SK-N-MC (cell line): ENCODE measurements around the gene PLPPR5.
"Not testable (repeated sequence)": the region's sequence is repeated elsewhere in the genome, so short reads cannot be mapped to it uniquely, and the experiment has no call there.

Experiments
- DNase-seq: peaks from one replicate; pipeline ENCODE4 v3.0.0-alpha.2; 2011; ENCODE audit warnings: low read depth, low spot score
- H3K27ac ChIP-seq: fragments of 200-600 bp; sonication (generic); 2 replicates; pipeline ENCODE4 v1.5.1; 2016; ENCODE audit warnings: mixed run types
- H3K36me3 ChIP-seq: fragments of 200-600 bp; sonication (generic); 2 replicates; pipeline ENCODE4 v1.6.1; 2017; ENCODE audit warnings: antibody characterized with exemption, low read length, mixed read lengths; ENCODE audit not compliant: insufficient read depth
- H3K4me3 ChIP-seq: fragments of 200-600 bp; sonication (generic); 2 replicates; pipeline ENCODE4 v1.5.1; 2016
- H3K9ac ChIP-seq: fragments of 200-600 bp; sonication (generic); 2 replicates; pipeline ENCODE4 v1.8.0; 2017; ENCODE audit warnings: mixed run types, mixed read lengths; ENCODE audit not compliant: insufficient read length
- H3K9me3 ChIP-seq: fragments of 200-600 bp; sonication (generic); 2 replicates; pipeline ENCODE4 v1.6.1; 2017; ENCODE audit warnings: low read depth, mild to moderate bottlenecking, antibody characterized with exemption, low read length, moderate library complexity, mixed read lengths
- EZH2 ChIP-seq: fragments of 200-600 bp; sonication (generic); IDR thresholded peaks from one replicate; pipeline ENCODE4 v1.6.1; 2017; ENCODE audit warnings: antibody characterized with exemption
- FOXP2 ChIP-seq: optimal IDR thresholded peaks from 2 replicates; pipeline ENCODE3; 2011; ENCODE audit warnings: mild to moderate bottlenecking, moderate library complexity; ENCODE audit not compliant: insufficient read depth; ENCODE audit errors: extremely low read length, control extremely low read depth
- POLR2AphosphoS5 ChIP-seq: IDR thresholded peaks from 2 replicates; pipeline ENCODE4 v1.6.1; 2012; ENCODE audit warnings: mild to moderate bottlenecking, low read depth, low read length, borderline replicate concordance

PLPPR5 gene

DNA sequence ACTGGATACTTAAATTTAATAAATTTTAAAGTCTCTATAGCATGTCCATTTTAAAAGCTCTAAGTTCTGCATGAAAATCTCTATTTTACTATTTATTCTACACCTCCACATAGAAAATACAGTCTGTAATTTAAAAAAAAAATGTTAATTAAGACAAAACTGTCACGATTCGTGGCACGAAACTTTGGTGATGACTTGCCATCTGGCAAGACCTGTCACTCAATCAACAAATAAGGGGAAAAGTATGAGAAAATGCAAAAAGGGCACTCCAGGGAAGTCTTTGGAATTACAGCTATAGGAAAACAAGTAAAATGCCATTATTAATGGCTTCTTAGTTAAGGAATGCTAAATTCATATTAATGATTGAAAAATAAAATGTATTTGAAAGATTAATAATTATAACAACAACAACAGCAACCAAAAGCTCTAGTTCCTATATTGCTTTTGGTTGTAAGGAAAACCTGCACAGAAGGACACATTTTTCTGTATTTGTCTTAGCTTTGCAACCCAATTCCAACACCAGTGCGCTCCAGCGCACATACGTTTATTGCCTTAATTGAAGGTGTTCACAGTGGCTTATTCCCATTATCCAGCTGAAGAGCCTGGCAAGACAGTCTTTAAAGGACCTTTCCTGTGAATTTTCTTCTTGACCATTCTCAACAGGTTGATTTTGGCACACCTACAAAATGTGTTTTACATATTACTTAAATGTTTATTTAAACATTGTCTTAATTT lies 107.8 kb downstream of the PLPPR5 start:
- H3K9ac ChIP-seq = no peak overlapping the region
- no peak for DNase-seq
- H3K4me3 ChIP-seq = no peak overlapping the region
- no peak overlapping the region for H3K27ac ChIP-seq
- no peaks in the 10 kb centered on the region for H3K9me3 ChIP-seq
- no peaks in the 10 kb centered on the region for H3K36me3 ChIP-seq
- TF ChIP-seq POLR2AphosphoS5 = no peak
- TF ChIP-seq FOXP2 = no peak
- TF ChIP-seq EZH2 = no peak

GRCh38 chr1:98893371-98893770 lies 111.3 kb downstream of the PLPPR5 start:
- no peak for DNase-seq
- Histone ChIP-seq H3K27ac (no peak overlapping the region), H3K9ac (no peak overlapping the region), H3K36me3 (no peaks in the 10 kb centered on the region), H3K9me3 (no peaks in the 10 kb centered on the region), H3K4me3 (no peak overlapping the region)
- TF ChIP-seq EZH2 = no peak

DNA sequence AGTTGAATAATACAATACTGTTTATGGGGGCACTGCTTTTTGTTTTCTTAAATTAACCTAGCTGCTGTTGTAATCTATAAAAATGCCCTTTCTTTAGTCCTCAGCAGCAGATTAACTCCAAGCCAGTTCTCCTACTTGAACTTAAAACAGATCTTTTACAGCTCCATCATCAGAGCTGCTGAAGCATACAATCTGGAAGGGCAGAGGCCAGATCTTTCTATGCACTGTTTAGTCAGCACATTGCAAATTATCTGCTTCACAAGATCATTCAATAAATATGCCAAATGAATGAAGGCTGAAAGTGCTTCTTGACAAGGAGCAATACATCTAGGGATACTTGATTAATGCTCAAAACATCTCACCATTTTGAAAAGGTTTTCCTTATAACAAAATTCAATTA lies 115.8 kb downstream of the PLPPR5 start:
- DNase-seq = no peak
- Histone ChIP-seq H3K36me3 (no peaks in the 10 kb centered on the region), H3K9ac (no peak overlapping the region), H3K4me3 (no peak overlapping the region), H3K27ac (no peak overlapping the region), H3K9me3 (no peaks in the 10 kb centered on the region)
- TF ChIP-seq FOXP2 (no peak), EZH2 (no peak), POLR2AphosphoS5 (no peak)

DNA sequence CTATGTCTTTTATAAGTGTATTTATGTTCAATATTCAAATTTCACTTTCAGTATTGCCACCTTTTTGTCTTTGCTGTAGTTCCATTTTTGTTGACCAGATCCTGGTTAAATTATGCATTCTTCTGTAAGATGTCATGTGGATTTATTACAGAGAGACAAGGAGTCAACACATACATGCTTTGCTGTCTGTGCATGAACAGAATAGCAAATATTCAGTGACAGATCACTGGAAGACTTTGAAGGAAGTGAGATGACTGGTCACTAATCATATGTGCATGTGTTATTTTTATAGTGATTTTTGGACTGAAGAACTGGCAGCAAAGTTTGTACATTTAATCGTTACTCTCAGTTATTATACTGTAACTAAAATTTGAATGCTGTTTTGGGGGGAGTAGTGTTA lies 117.2 kb downstream of the PLPPR5 start:
- Histone ChIP-seq H3K27ac (no peak overlapping the region), H3K9ac (no peak overlapping the region), H3K36me3 (no peaks in the 10 kb centered on the region), H3K4me3 (no peak overlapping the region), H3K9me3 (no peaks in the 10 kb centered on the region)
- DNase-seq = no peak
- TF ChIP-seq EZH2 (no peak), POLR2AphosphoS5 (no peak), FOXP2 (no peak)

DNA sequence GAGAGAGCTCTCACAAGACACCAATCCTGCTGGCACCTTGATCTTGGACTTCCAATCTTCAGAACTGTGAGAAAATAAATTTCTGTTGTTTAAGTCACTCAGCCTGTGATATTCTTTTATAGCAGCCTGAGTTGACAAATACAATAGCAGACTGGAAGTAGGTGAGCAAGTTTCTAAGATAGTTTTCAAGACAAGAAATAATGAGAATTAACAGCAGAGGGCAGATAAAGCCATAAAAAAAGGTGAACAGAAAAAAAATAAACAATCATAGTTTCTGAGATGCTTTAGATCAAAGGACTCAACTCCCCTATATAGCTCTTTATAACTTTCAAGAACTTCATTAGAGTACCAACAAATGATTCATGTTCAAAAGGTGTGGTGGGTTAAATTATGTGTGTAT lies 119.8 kb downstream of the PLPPR5 start:
- no peak for DNase-seq
- H3K9me3 ChIP-seq = no peaks in the 10 kb centered on the region
- TF ChIP-seq POLR2AphosphoS5 = no peak
- no peak for TF ChIP-seq EZH2
- no peak for TF ChIP-seq FOXP2
- H3K27ac ChIP-seq = no peak overlapping the region
- H3K36me3 ChIP-seq = no peaks in the 10 kb centered on the region
- H3K9ac ChIP-seq = no peak overlapping the region
- H3K4me3 ChIP-seq = no peak overlapping the region

DNA sequence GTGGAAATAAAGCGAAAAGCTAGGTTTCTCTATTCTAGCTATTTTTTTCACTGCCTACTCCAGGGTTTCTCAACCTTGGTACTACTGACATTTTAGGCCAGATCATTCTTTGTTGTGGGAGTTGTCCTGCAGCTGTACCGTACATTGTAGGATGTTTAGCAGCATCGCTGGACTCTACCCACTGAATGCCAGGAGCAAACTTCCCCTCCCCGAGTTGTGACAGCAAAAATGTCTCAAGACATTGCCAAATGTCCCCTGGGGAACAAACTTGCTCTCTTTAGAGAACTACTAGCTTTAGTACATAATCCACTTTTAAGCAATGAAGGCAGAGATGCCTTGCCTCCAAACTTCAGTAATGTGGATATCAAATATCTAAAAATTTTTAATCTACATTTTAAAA lies 122.8 kb downstream of the PLPPR5 start:
- no peak overlapping the region for H3K27ac ChIP-seq
- no peak overlapping the region for H3K4me3 ChIP-seq

DNA sequence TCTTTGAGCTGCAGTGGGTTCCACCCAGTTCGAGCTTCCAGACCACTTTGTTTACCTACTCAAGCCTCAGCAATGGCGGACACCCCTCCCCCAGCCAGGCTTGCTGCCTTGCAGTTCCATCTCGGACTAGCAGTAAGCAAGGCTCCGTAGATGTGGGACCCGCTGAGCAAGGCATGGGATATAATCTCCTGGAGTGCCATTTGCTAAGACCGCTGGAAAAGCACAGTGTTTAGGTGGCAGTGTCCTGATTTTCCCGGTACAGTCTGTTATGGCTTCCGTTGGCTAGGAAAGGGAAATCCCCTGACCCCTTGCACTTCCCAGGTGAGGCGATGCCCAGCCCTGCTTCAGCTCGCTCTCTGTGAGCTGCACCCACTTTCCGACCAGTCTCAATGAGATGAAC lies 123.4 kb downstream of the PLPPR5 start:
- not testable (repeated sequence) for H3K36me3 ChIP-seq, H3K4me3 ChIP-seq, H3K27ac ChIP-seq, H3K9ac ChIP-seq, H3K9me3 ChIP-seq, DNase-seq

More for the DNA sequence above, 122.8 kb downstream of the PLPPR5 start:
- TF ChIP-seq POLR2AphosphoS5 = no peak
- no peak for TF ChIP-seq EZH2
- TF ChIP-seq FOXP2 = no peak
- Histone ChIP-seq H3K36me3 (no peaks in the 10 kb centered on the region), H3K9ac (no peak overlapping the region), H3K9me3 (no peaks in the 10 kb centered on the region)
- no peak for DNase-seq

DNA sequence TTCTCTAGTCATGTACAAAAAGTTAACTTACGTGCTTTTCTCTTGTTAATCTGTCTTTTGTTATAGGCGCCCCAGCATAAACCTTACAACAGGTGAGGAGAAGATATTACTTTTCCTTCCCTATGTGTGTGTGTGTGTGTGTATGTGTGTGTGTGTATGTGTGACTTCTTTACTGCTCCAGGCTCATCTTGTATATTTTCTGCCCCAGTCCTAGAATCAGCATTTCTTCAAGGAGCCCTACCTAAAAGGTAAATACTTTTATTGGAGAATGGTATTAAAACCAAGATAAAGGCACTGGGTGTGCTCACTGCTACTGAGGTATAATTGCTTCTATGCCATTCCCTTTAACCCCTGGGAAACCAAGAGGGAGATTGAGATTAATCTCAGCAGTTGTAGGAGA lies 129.8 kb downstream of the PLPPR5 start:
- Histone ChIP-seq H3K4me3 (no peak overlapping the region), H3K27ac (no peak overlapping the region), H3K9me3 (no peaks in the 10 kb centered on the region), H3K9ac (no peak overlapping the region), H3K36me3 (no peaks in the 10 kb centered on the region)
- no peak for DNase-seq
- TF ChIP-seq FOXP2 (no peak), POLR2AphosphoS5 (no peak), EZH2 (no peak)

GRCh38 chr1:98870959-98871903 lies 133.4 kb downstream of the PLPPR5 start:
- peak overlapping the region; percentile 72 for H3K27ac ChIP-seq
- peak overlapping the region; percentile 68 for H3K4me3 ChIP-seq
- DNase-seq = peak; percentile 80
- TF ChIP-seq POLR2AphosphoS5 (no peak; the same call in 1 of the 2 replicates), FOXP2 (no peak), EZH2 (no peak)
- H3K36me3 ChIP-seq = no peaks in the 10 kb centered on the region
- no peaks in the 10 kb centered on the region for H3K9me3 ChIP-seq
- H3K9ac ChIP-seq = peak overlapping the region; percentile 47
